Central memory CD8-positive, alpha-beta T cell (primary cell): ENCODE results near the gene NT5C1B.
A peak's percentile ranks its signal among the peaks of the same experiment; 100 is the strongest.

ENCODE experiments used
- ATAC-seq: fragments of 150-1000 bp; cut with Tn5 transposase; replicated peaks from 2 replicates; pipeline ENCODE4 v1.10.0; 2022; ENCODE audit warnings: mild to moderate bottlenecking, moderate FRiP score, moderate number of reproducible peaks; ENCODE audit not compliant: poor library complexity, severe bottlenecking; ENCODE audit errors: extremely low read depth
- DNase-seq, 2 donors: peaks; one replicate each; pipeline ENCODE4 v3.0.0; 2021; ENCODE audit warnings: low spot score in 2 of 2
- H3K27ac Mint-ChIP-seq: one replicate; pipeline ENCODE4 v1.8.0; 2022; ENCODE audit warnings: low read depth, mild to moderate bottlenecking, moderate library complexity, mixed read lengths
- H3K27me3 Mint-ChIP-seq: one replicate; pipeline ENCODE4 v1.8.0; 2022; ENCODE audit warnings: mixed read lengths
- H3K36me3 Mint-ChIP-seq: one replicate; pipeline ENCODE4 v1.8.0; 2022; ENCODE audit warnings: mild to moderate bottlenecking, moderate library complexity, mixed read lengths; ENCODE audit not compliant: insufficient read depth
- H3K4me1 Mint-ChIP-seq: one replicate; pipeline ENCODE4 v1.8.0; 2022; ENCODE audit warnings: mixed read lengths
- H3K4me3 Mint-ChIP-seq: one replicate; pipeline ENCODE4 v1.8.0; 2022; ENCODE audit warnings: mild to moderate bottlenecking, moderate library complexity, mixed read lengths
- H3K9me3 Mint-ChIP-seq: one replicate; pipeline ENCODE4 v1.8.0; 2022; ENCODE audit warnings: mixed read lengths

The NT5C1B gene

GRCh38 chr2:18536697-18537096 lies 52.7 kb downstream of the NT5C1B start:
- peaks cover 26% of the 10 kb centered on the region for H3K27me3 Mint-ChIP-seq
- H3K4me1 Mint-ChIP-seq: no peaks in the 10 kb centered on the region
- ATAC-seq (no peak), DNase-seq (no peak)
- H3K9me3 Mint-ChIP-seq: peaks cover 7% of the 10 kb centered on the region
- H3K27ac Mint-ChIP-seq: no peak overlapping the region
- peaks cover 2% of the 10 kb centered on the region for H3K36me3 Mint-ChIP-seq
- no peak overlapping the region for H3K4me3 Mint-ChIP-seq

- H3K4me3 Mint-ChIP-seq: no peak overlapping the region
- H3K27ac Mint-ChIP-seq: no peak overlapping the region
- ATAC-seq: no peak
Measured at GRCh38 chr2:18536100-18536499, 53.3 kb downstream of the NT5C1B start.

GRCh38 chr2:18531194-18531593 lies 58.2 kb downstream of the NT5C1B start:
- no peak overlapping the region for H3K4me3 Mint-ChIP-seq
- DNase-seq (no peak), ATAC-seq (no peak)
- peaks cover 12% of the 10 kb centered on the region for H3K27me3 Mint-ChIP-seq
- H3K9me3 Mint-ChIP-seq: no peaks in the 10 kb centered on the region
- no peaks in the 10 kb centered on the region for H3K36me3 Mint-ChIP-seq
- H3K27ac Mint-ChIP-seq: no peak overlapping the region
- no peaks in the 10 kb centered on the region for H3K4me1 Mint-ChIP-seq

More at GRCh38 chr2:18536100-18536499, 53.3 kb downstream of the NT5C1B start:
- Mint-ChIP-seq H3K27me3 (peaks cover 21% of the 10 kb centered on the region), H3K36me3 (peaks cover 2% of the 10 kb centered on the region), H3K9me3 (peaks cover 5% of the 10 kb centered on the region), H3K4me1 (no peaks in the 10 kb centered on the region)
- DNase-seq: no peak

- H3K4me3 Mint-ChIP-seq: no peak overlapping the region
- H3K4me1 Mint-ChIP-seq: no peaks in the 10 kb centered on the region
- no peaks in the 10 kb centered on the region for H3K27me3 Mint-ChIP-seq
- H3K27ac Mint-ChIP-seq: no peak overlapping the region
- ATAC-seq: no peak
- no peaks in the 10 kb centered on the region for H3K9me3 Mint-ChIP-seq
- no peaks in the 10 kb centered on the region for H3K36me3 Mint-ChIP-seq
- no peak for DNase-seq
Measured at GRCh38 chr2:18527822-18528221, 61.5 kb downstream of the NT5C1B start.

GRCh38 chr2:18527326-18527725 lies 62.0 kb downstream of the NT5C1B start:
- Mint-ChIP-seq H3K9me3 (no peaks in the 10 kb centered on the region), H3K27ac (no peak overlapping the region), H3K4me1 (no peaks in the 10 kb centered on the region), H3K4me3 (no peak overlapping the region), H3K36me3 (no peaks in the 10 kb centered on the region), H3K27me3 (no peaks in the 10 kb centered on the region)
- ATAC-seq (no peak), DNase-seq (no peak)

GRCh38 chr2:18526429-18526828 lies 62.9 kb downstream of the NT5C1B start:
- no peaks in the 10 kb centered on the region for H3K36me3 Mint-ChIP-seq
- H3K4me3 Mint-ChIP-seq: no peak overlapping the region
- H3K27ac Mint-ChIP-seq: no peak overlapping the region
- DNase-seq (no peak), ATAC-seq (no peak)
- H3K9me3 Mint-ChIP-seq: no peaks in the 10 kb centered on the region
- no peaks in the 10 kb centered on the region for H3K27me3 Mint-ChIP-seq
- no peaks in the 10 kb centered on the region for H3K4me1 Mint-ChIP-seq

- Mint-ChIP-seq H3K9me3 (no peaks in the 10 kb centered on the region), H3K4me1 (no peaks in the 10 kb centered on the region)
- DNase-seq: no peak
Measured at GRCh38 chr2:18525852-18526251, 63.5 kb downstream of the NT5C1B start.

GRCh38 chr2:18525236-18525635 lies 64.1 kb downstream of the NT5C1B start:
- ATAC-seq (no peak), DNase-seq (no peak)
- H3K36me3 Mint-ChIP-seq: no peaks in the 10 kb centered on the region
- H3K27ac Mint-ChIP-seq: no peak overlapping the region
- peaks cover 3% of the 10 kb centered on the region for H3K27me3 Mint-ChIP-seq
- H3K4me1 Mint-ChIP-seq: no peaks in the 10 kb centered on the region
- H3K9me3 Mint-ChIP-seq: no peaks in the 10 kb centered on the region
- no peak overlapping the region for H3K4me3 Mint-ChIP-seq

More at GRCh38 chr2:18525852-18526251, 63.5 kb downstream of the NT5C1B start:
- no peak overlapping the region for H3K4me3 Mint-ChIP-seq
- no peaks in the 10 kb centered on the region for H3K27me3 Mint-ChIP-seq
- no peaks in the 10 kb centered on the region for H3K36me3 Mint-ChIP-seq
- no peak overlapping the region for H3K27ac Mint-ChIP-seq
- no peak for ATAC-seq

- ATAC-seq (no peak), DNase-seq (no peak)
- no peak overlapping the region for H3K4me3 Mint-ChIP-seq
- no peaks in the 10 kb centered on the region for H3K4me1 Mint-ChIP-seq
- no peaks in the 10 kb centered on the region for H3K9me3 Mint-ChIP-seq
- H3K27me3 Mint-ChIP-seq: peaks cover 29% of the 10 kb centered on the region
- no peaks in the 10 kb centered on the region for H3K36me3 Mint-ChIP-seq
- no peak overlapping the region for H3K27ac Mint-ChIP-seq
Measured at GRCh38 chr2:18522484-18523146, 66.8 kb downstream of the NT5C1B start.

- no peaks in the 10 kb centered on the region for H3K4me1 Mint-ChIP-seq
- ATAC-seq (peak; percentile 56), DNase-seq (peak; percentile 54 to 68)
- no peaks in the 10 kb centered on the region for H3K9me3 Mint-ChIP-seq
- H3K36me3 Mint-ChIP-seq: no peaks in the 10 kb centered on the region
- no peak overlapping the region for H3K27ac Mint-ChIP-seq
- H3K27me3 Mint-ChIP-seq: peaks cover 37% of the 10 kb centered on the region
- no peak overlapping the region for H3K4me3 Mint-ChIP-seq
Measured at GRCh38 chr2:18520451-18521425, 68.6 kb downstream of the NT5C1B start.

GRCh38 chr2:18519914-18520450 lies 69.4 kb downstream of the NT5C1B start:
- H3K27me3 Mint-ChIP-seq: peaks cover 44% of the 10 kb centered on the region
- H3K36me3 Mint-ChIP-seq: no peaks in the 10 kb centered on the region

GRCh38 chr2:18518116-18519111 lies 71.0 kb downstream of the NT5C1B start:
- no peak overlapping the region for H3K27ac Mint-ChIP-seq
- no peaks in the 10 kb centered on the region for H3K4me1 Mint-ChIP-seq
- DNase-seq (no peak), ATAC-seq (no peak)
- H3K27me3 Mint-ChIP-seq: peaks cover 53% of the 10 kb centered on the region
- H3K4me3 Mint-ChIP-seq: no peak overlapping the region
- H3K9me3 Mint-ChIP-seq: no peaks in the 10 kb centered on the region
- H3K36me3 Mint-ChIP-seq: no peaks in the 10 kb centered on the region

More at GRCh38 chr2:18519914-18520450, 69.4 kb downstream of the NT5C1B start:
- no peaks in the 10 kb centered on the region for H3K9me3 Mint-ChIP-seq
- H3K4me3 Mint-ChIP-seq: no peak overlapping the region
- ATAC-seq (no peak), DNase-seq (no peak)
- no peaks in the 10 kb centered on the region for H3K4me1 Mint-ChIP-seq
- H3K27ac Mint-ChIP-seq: no peak overlapping the region
